Astrocyte of the cerebellum (primary cell): ENCODE data around the gene SREBF1.

Experiments
- DNase-seq: peaks from one replicate; pipeline ENCODE4 v3.0.0-alpha.2; 2011; ENCODE audit warnings: low read depth
- H3K4me3 ChIP-seq: 2 replicates; pipeline ENCODE4 v1.5.1; 2011; ENCODE audit warnings: mild to moderate bottlenecking, low read depth, low read length, moderate library complexity
- in situ Hi-C: cut with HindIII; loops from 2 replicates; pipeline ENCODE4 v1.10.0; 2017; ENCODE audit warnings: low sequenced_read_pairs
- TF ChIP-seq, protein P1 (sequence below): IDR thresholded peaks from 2 replicates; pipeline ENCODE4 v1.5.1; 2012; ENCODE audit warnings: low read length, low read depth, moderate library complexity, mild to moderate bottlenecking; ENCODE audit errors: missing control alignments

Gene SREBF1

DNA sequence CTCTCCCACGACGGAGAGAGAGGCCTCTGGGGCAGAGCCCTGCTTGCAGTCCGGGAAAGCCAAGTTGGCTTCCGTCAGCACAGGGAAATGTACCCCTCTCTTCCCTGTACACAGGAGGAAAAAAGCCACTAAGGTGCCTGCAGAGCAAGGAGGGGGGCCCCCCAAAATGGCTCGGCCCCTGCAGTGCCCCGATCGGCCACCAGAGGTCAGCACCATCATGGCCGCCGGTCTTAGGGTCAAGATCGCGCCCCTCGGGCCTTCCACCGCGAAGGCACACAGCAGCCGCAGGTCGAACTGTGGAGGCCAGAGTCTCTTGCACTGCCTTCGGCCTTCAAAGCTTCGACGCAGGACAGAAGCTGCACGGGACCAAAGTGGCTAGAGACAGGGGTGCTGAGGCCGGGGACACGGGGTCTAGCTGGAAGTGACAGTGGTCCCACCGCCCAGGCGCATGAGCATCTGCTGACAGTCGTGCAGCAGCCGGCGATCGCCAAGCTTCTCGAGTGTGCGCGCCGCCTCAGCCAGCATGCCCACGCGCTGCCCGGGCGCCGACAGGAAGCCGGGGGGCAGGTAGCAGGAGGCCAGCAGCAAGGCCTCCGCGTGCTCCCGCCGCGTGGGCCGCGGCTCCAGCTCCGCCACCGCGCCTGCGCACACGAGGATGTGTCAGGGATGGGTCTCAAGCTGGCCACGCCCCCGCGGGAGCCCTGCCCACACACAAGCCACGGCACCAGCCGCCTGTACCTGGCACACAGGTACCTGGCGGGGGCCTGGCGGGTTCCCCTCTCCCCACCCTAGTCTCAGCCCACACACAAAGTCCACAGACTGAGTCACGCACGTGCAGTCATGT, 24.4 kb downstream of the SREBF1 start:
- TF ChIP-seq, protein P1, sequence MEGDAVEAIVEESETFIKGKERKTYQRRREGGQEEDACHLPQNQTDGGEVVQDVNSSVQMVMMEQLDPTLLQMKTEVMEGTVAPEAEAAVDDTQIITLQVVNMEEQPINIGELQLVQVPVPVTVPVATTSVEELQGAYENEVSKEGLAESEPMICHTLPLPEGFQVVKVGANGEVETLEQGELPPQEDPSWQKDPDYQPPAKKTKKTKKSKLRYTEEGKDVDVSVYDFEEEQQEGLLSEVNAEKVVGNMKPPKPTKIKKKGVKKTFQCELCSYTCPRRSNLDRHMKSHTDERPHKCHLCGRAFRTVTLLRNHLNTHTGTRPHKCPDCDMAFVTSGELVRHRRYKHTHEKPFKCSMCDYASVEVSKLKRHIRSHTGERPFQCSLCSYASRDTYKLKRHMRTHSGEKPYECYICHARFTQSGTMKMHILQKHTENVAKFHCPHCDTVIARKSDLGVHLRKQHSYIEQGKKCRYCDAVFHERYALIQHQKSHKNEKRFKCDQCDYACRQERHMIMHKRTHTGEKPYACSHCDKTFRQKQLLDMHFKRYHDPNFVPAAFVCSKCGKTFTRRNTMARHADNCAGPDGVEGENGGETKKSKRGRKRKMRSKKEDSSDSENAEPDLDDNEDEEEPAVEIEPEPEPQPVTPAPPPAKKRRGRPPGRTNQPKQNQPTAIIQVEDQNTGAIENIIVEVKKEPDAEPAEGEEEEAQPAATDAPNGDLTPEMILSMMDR = peak; percentile 96
- no peak overlapping the region for H3K4me3 ChIP-seq
- in situ Hi-C loops = no loop called here
- DNase-seq = no peak

DNA sequence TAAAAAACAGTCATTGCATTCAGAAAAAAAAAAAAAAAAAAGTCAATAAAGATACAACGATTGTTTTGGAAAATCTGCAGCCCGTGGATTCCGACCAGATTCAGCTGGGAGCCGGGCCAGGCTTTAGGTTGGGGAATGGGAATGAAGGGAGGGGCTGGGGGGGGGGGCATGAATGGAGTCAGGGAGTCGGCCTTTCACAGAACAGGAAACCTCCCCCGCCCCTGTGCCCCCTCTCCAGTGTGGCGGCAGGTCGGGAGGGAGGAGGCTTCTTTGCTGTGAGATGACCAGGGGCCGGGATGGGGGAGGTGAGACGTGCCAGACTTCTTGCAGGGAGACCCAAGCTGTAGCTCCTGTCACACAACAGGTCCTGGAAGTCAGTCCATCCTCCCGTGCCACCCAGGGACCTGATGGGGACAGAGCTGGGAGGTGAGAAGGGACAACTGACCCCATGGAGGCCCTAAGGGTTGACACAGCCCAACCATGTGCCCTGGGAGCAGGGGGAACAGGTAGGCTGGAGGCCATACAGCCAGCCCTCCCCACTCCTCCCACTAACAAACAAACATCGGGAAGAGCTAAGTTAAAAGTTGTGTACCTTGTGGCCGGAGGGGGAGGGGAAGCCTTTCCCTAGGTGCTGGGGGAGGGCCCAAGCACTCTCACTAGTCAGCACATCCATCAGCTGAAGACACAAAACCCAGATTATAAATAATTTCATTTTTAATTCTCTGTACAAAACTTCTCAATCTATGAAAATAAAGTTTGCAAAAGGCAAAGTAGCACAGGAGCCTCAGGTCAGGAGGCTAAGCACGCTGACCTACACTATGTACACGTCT, 25.2 kb downstream of the SREBF1 start:
- DNase-seq = no peak
- TF ChIP-seq, protein P1 = no peak
- H3K4me3 ChIP-seq = no peak overlapping the region
- in situ Hi-C loops = no loop called here

DNA sequence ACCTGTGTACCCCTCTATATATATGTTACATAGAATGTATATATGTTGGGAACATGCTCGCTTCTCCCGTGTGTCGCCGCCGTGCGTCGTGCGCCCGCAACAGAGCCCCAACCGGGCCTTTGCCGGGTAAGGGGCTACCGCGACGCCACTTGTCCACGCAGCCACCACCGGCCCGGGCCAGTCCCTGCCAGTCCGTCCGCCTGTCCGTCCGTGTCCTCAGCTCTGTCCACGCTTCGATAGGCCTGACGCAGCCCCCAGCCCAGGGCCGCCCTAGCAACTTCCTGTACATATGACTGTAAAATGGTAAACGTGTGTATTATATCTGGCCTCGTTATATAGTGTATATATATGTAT, 25.9 kb downstream of the SREBF1 start:
- no peak overlapping the region for H3K4me3 ChIP-seq
- in situ Hi-C loops = no loop called here
- no peak for DNase-seq
- TF ChIP-seq, protein P1 = no peak

GRCh38 chr17:17810084-17810894, 26.5 kb downstream of the SREBF1 start:
- TF ChIP-seq, protein P1 = no peak
- DNase-seq = no peak
- no peak overlapping the region for H3K4me3 ChIP-seq
- in situ Hi-C loops = no loop called here

- TF ChIP-seq, protein P1 = no peak
- no peak for DNase-seq
- in situ Hi-C loops = no loop called here
- H3K4me3 ChIP-seq = no peak overlapping the region
Observed at GRCh38 chr17:17809531-17810083, 27.2 kb downstream of the SREBF1 start.
